Gastrocnemius medialis (tissue), 4 donors: ENCODE results near the gene NAA60.

Experiments used
- CTCF ChIP-seq, 5 experiments: fragments of 450-650 bp in 3 of 5; fragments of 200-600 bp in 2 of 5; sonication (generic) in 2 of 5; IDR thresholded peaks in 4 of 5; conservative IDR thresholded peaks in 1 of 5; 1 replicate in 4 of 5; 2 replicates in 1 of 5; pipeline ENCODE4 v1.5.1; 2016 to 2019; ENCODE audit warnings: antibody characterized with exemption in 5 of 5, mild to moderate bottlenecking in 3 of 5, moderate library complexity in 3 of 5
- POLR2A ChIP-seq, 2 donors: fragments of 450-650 bp; IDR thresholded peaks; one replicate each; pipeline ENCODE4 v1.6.1; 2017; ENCODE audit warnings: antibody characterized with exemption in 2 of 2, mild to moderate bottlenecking in 2 of 2, moderate library complexity in 2 of 2

DNA sequence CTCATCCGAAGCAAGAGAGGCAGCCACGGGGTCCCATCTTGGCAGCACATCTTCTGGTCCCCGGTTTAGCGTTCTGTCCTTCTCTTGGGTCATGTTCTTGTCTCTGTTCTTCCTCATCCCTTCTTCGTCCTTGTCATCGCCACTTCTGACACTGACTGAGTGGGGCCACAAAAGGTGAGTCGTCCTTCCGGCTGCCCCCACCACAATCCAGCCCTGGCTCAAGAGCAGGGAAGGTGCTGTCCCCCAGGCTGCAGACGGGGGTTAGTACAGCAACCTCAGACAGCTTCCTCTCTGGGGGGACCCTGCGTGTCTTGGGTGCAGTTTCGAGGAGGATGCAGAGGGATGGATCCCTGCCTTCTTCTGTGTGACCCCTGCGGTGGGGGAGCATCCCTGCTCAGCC, 21.8 kb downstream of the NAA60 start:
- TF ChIP-seq CTCF (IDR thresholded peaks at IDR 0.05 in 4 of 5, conservative IDR thresholded peaks at IDR 0.05 in 1 of 5) (no peak), POLR2A (IDR thresholded peaks at IDR 0.05) (no peak)
